Measurements from ENCODE around the gene ATF7.

The ATF7 gene

GRCh38 chr12:53516758-53517455 is 109.3 kb downstream of the ATF7 start:
- no peak for FAIRE-seq

DNA sequence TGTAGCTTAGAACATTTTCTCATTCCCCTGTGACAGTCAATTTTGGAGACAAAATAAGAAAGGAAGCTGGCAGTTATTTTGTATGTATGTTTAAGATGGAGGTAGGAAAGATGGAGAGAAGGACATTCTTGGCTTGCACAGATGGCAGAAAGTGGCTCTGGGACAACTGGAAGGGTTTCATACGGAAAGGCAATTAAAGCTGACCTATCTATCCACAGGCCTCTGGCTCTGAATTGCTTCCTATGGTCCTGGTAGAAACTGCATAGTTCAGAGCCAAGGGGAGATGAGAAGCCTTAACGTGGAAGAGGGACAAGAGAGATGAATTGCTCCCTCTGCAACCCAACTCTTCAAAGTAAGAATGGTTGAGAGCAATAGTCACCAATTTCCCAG is 110.9 kb downstream of the ATF7 start:
- no peak for FAIRE-seq

DNA sequence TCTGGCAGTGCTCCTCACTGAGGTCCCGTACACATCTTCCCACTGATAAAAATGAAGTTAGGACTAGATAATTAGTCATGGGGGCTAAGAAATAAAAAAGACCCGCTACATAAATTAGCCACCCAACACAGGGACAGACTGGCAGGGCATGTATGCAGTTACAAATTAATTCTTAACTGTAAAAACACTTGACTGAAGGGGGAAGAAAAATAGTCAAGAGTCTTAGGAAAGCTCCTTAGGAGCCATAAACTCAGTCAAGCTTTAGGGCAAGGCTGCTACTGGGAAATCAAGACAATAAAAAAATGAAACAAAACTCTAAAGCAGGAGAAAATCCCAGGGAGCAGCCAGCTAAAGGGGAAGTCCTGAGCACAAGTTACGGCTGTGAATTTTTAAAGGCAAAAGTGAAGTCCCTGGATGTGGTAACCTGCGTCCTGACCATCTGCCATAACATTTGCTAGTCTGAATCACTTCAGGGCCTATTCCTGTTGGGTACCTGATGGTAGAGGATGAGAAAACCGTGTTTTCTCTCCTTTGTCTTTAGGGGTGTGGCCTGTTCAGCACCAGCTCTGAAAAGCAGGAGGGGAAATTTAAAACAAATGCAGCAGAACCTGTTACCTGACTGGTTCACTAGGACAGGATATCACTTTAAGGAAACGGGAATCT is 111.4 kb downstream of the ATF7 start:
- FAIRE-seq, result no peak

GRCh38 chr12:53513712-53514410 is 112.3 kb downstream of the ATF7 start:
- no peak for FAIRE-seq

DNA sequence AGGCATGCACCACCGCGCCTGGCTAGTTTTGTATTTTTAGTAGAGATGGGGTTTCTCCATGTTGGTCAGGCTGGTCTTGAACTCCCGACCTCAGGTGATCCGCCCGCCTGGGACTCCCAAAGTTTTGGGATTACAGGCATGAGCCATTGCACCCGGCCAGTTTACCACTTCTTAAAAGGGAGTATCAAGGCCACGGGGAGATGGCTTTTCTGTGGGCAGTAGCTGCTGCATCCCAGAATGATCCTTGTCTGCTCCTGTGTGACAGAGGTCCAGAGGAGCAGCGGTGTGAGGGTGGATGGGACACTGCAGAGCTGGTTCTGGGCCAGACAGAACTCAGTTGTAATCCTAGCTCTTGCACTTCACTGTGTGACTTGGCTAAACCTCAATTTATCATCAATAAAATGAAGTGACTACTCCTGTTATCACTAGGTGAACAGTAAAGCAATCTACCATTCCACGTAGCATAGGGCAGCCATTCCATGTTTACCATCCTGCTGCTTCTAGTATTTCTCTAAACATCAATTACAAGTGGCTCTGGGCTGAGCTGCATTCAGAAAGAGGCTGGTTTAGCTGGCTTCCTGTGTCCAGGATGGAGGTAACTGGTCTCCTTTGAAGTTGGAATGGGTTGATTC is 115.9 kb downstream of the ATF7 start:
- FAIRE-seq, result no peak

DNA sequence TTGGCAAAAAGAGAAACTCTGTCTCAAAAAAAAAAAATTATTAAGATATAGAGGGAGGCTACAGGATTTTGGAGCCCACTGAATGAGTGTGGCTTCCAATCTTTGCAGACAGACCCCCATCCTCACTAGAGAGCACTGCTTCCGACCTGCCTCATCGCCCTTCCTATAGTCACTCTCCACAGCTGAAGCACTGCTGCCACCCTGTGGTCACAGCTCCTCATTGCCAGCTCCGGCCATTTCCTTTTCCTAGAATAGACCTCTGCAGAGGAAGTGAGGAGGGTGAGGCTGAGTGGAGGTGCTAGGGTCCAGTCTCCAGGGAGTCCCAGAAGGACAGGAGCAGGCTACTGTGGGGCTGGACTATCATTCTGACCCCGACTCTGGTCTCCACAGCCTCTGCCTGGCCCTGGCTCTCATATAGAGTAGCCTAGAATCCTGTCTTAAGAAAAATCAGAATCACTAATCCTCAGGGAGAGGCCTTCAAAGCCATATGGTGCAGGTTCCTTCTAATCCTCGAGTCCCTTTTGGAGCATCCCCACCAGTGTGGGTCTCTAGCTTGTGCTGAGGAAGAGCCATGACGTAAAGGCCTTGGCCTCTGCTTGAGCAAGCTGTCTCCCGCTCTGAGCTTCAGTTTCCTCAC is 117.5 kb downstream of the ATF7 start:
- no peak for FAIRE-seq

- no peak for FAIRE-seq
Observed at GRCh38 chr12:53507603-53507885, 118.6 kb downstream of the ATF7 start.

- no peak for FAIRE-seq
Observed at GRCh38 chr12:53506881-53507602, 119.1 kb downstream of the ATF7 start, which contains the start of gene NPFF. TSS of gene NPFF (minus strand) at chr12:53507484. CDS start at chr12:53507474, 10 bp downstream.

GRCh38 chr12:53506450-53506785 is 119.8 kb downstream of the ATF7 start:
- FAIRE-seq, result no peak

DNA sequence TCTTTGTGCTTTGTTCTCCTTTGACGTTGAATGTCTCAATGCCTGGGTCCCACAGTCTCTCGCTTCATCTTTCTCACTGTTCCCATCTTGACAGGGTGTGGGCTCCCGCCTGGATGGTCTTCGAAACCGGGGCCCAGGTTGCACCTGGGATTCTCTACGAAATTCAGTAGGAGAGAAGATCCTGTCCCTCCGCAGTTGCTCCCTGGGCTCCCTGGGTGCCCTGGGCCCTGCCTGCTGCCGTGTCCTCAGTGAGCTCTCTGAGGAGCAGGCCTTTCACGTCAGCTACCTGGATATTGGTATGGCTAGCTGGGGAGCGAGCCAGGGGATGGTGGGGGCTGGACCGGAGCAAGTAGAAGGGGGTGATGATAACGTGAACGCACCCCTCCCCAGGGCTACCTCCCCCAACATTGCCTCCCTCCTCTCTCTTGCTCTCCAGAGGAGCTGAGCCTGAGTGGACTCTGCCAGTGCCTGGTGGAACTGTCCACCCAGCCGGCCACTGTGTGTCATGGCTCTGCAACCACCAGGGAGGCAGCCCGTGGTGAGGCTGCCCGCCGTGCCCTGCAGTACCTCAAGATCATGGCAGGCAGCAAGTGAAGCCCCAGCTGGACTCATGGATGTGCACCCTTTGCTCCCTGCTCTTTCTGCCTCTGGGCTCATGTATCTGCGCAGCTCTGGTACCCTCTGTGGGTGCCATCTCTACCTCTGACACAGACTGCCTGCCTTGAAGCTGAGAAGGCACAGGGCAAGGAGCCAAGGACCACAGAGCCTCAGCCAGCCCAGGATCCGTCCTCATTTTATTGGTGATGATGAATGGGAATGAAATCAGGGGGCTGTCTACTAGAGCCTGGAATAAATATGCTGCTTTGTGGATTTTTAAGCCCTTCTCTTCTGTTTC is 120.4 kb downstream of the ATF7 start:
- FAIRE-seq, result no peak

GRCh38 chr12:53505086-53505485 is 121.1 kb downstream of the ATF7 start:
- no peak for FAIRE-seq

- no peak for FAIRE-seq
Observed at GRCh38 chr12:53504004-53504920, 121.9 kb downstream of the ATF7 start.

DNA sequence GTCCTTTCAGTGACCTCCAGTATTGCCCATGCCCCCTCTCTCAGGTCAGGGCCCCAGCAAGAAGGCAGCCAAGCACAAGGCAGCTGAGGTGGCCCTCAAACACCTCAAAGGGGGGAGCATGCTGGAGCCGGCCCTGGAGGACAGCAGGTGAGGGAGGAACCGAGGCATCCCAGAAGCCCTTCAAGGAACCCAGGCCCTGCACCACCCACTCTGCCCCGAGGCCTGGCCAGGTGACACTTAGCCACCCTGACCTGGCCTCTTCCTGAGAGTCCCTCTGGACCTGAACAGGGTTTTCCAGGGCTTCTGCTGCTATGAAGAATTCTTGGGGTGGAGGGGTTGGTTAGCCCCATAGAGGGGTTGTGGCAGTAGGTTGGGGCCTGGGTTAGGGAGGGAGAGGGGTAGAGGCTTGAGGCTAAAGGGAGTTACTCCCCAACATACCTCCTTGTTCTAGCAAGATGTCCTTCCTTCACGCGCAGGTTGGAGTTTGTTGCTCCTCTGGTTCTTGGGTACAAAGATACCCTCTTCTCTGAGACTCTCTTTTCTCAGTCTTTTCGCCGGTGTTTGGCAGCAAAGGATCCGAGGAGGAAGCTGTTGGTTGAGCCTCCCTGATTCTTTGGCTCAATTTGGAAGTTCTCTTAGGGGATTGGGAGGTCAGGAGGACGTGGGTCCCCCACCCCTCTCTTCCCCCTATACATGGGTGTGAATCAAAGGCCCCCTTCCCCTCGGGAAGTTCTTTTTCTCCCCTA is 123.0 kb downstream of the ATF7 start:
- no peak for FAIRE-seq

- FAIRE-seq, result peak; percentile 27
Observed at GRCh38 chr12:53502331-53502730, 123.9 kb downstream of the ATF7 start.

GRCh38 chr12:53501615-53502181 is 124.5 kb downstream of the ATF7 start:
- no peak for FAIRE-seq

GRCh38 chr12:53500776-53501614 is 125.2 kb downstream of the ATF7 start, which contains the start of gene TARBP2:
TSS of gene TARBP2 (plus strand) at chr12:53501283. CDS start at chr12:53501409, 126 bp downstream.
- peak; percentile 99 for FAIRE-seq

GRCh38 chr12:53500142-53500775 is 125.9 kb downstream of the ATF7 start:
- no peak for FAIRE-seq

Measured in A204.1 (cell line).